Mammary epithelial cell (primary cell): ENCODE results near the gene FAM118B.

ENCODE experiments used
- CTCF ChIP-seq, 2 donors: IDR thresholded peaks in 1 of 2; conservative IDR thresholded peaks in 1 of 2; 2 replicates each; pipeline ENCODE4 v1.5.1; 2011 to 2012; ENCODE audit warnings: inconsistent platforms in 2 of 2, low read length in 2 of 2, mild to moderate bottlenecking in 2 of 2, control low read depth in 1 of 2, low read depth in 1 of 2; ENCODE audit not compliant: insufficient read depth in 1 of 2; ENCODE audit errors: extremely low read depth in 1 of 2
- EZH2 ChIP-seq: IDR thresholded peaks from 2 replicates; pipeline ENCODE4 v1.6.1; 2012; ENCODE audit warnings: low read length, inconsistent platforms, borderline replicate concordance

GRCh38 chr11:126268361-126268707 is 56.8 kb downstream of the FAM118B start:
- TF ChIP-seq CTCF (conservative IDR thresholded peaks at IDR 0.05 in 1 of 2, IDR thresholded peaks at IDR 0.05 in 1 of 2; ENCODE audit: extremely low read depth in 1 of 2, insufficient read depth in 1 of 2, low read depth in 1 of 2, low read length in 2 of 2), result no peak
- no peak for TF ChIP-seq EZH2
